ENCODE data around the gene DOCK6. TPM values are rescaled to one million over a fixed set of nuclear protein-coding genes. Genes with fewer than 3 reads are reported as not detected.

Gene DOCK6
- total RNA-seq, 1 donor from 2014 or later: 10.5 TPM

GRCh38 chr19:11273296-11273695, 11.0 kb upstream of the DOCK6 start:
- DNase-seq (ENCODE audit: low read depth) (peak; percentile 12), FAIRE-seq (no peak)
- no peak overlapping the region for H3K4me3 ChIP-seq (ENCODE audit: low read depth, low read length)
- H3K27me3 ChIP-seq (ENCODE audit: control insufficient read depth, insufficient read depth, low read length): no peaks in the 10 kb centered on the region
- no peaks in the 10 kb centered on the region for H3K36me3 ChIP-seq (ENCODE audit: control insufficient read depth, insufficient read depth, low read length)
- no peak for TF ChIP-seq CTCF (IDR thresholded peaks at IDR 0.05; ENCODE audit: insufficient read depth, low read length, severe bottlenecking)

- no peak overlapping the region for H3K4me3 ChIP-seq (ENCODE audit: low read depth, low read length)
- H3K27me3 ChIP-seq (ENCODE audit: control insufficient read depth, insufficient read depth, low read length): no peaks in the 10 kb centered on the region
- DNase-seq (ENCODE audit: low read depth) (peak; percentile 84), FAIRE-seq (no peak)
- TF ChIP-seq CTCF (IDR thresholded peaks at IDR 0.05; ENCODE audit: insufficient read depth, low read length, severe bottlenecking): no peak
- H3K36me3 ChIP-seq (ENCODE audit: control insufficient read depth, insufficient read depth, low read length): no peaks in the 10 kb centered on the region
These were observed 7.1 kb upstream of the DOCK6 start for GRCh38 chr19:11269408-11269807.

GRCh38 chr19:11268783-11269267, 6.5 kb upstream of the DOCK6 start:
- Histone ChIP-seq H3K4me3 (ENCODE audit: low read depth, low read length) (no peak overlapping the region), H3K27me3 (ENCODE audit: control insufficient read depth, insufficient read depth, low read length) (no peaks in the 10 kb centered on the region), H3K36me3 (ENCODE audit: control insufficient read depth, insufficient read depth, low read length) (no peaks in the 10 kb centered on the region)
- no peak for TF ChIP-seq CTCF (IDR thresholded peaks at IDR 0.05; ENCODE audit: insufficient read depth, low read length, severe bottlenecking)
- FAIRE-seq (no peak), DNase-seq (ENCODE audit: low read depth) (peak; percentile 80)

GRCh38 chr19:11267316-11268085, 5.2 kb upstream of the DOCK6 start:
- Histone ChIP-seq H3K36me3 (ENCODE audit: control insufficient read depth, insufficient read depth, low read length) (no peaks in the 10 kb centered on the region), H3K4me3 (ENCODE audit: low read depth, low read length) (no peak overlapping the region), H3K27me3 (ENCODE audit: control insufficient read depth, insufficient read depth, low read length) (no peaks in the 10 kb centered on the region)
- DNase-seq (ENCODE audit: low read depth) (no peak), FAIRE-seq (no peak)
- no peak for TF ChIP-seq CTCF (IDR thresholded peaks at IDR 0.05; ENCODE audit: insufficient read depth, low read length, severe bottlenecking)

GRCh38 chr19:11265785-11266236, 3.5 kb upstream of the DOCK6 start:
- Histone ChIP-seq H3K4me3 (ENCODE audit: low read depth, low read length) (no peak overlapping the region), H3K27me3 (ENCODE audit: control insufficient read depth, insufficient read depth, low read length) (no peaks in the 10 kb centered on the region), H3K36me3 (ENCODE audit: control insufficient read depth, insufficient read depth, low read length) (no peaks in the 10 kb centered on the region)
- DNase-seq (ENCODE audit: low read depth) (peak; percentile 92), FAIRE-seq (peak; percentile 55)
- TF ChIP-seq CTCF (IDR thresholded peaks at IDR 0.05; ENCODE audit: insufficient read depth, low read length, severe bottlenecking): no peak

Measured in bronchial epithelial cell (primary cell).